ENCODE data around the gene ANKRD18A. TPM values are rescaled to one million over a fixed set of nuclear protein-coding genes. Genes with fewer than 3 reads are reported as not detected.

The ANKRD18A gene
- total and polyA plus RNA-seq, 9 of the 15 experiments (the other 6 are each of a cell fraction or from before 2014, with no cell fraction given): 1.9 TPM; not detected in 8

DNA sequence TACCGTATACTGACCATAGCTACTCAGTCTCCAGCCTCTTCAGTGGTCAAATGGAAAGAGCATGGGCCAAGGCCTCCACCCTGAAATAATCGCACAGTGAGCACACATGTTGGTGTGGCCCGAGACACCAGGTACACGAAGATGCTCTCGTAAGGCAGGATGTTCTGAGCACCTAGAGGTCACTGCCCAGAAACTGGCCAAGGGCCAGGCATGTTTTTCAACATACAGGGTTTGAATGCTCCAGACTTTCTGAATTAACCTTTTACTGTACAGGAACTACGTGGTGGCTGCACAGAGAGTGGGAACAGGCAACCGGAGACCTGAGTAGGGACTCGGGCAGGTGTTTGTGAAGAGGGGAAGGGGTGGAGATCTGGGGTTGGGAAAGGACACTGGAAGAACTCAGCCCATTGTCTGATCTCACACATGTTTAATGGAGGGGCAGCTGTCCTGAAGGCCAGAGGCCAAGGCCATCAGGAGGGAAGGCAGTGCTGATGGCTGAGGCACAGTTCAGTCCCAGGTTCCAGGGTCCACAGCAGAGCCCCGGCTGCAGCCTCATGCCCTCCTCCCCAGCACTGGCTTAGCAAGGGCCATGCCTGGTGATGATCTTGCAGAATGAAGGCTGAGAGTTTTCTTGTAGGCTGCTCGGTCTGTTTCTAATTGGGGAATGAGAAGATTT, 48.5 kb upstream of the ANKRD18A start:
- no peak overlapping the region for H3K4me3 ChIP-seq
- no TSS peak for BruUV-seq (replicated peaks)
- TF ChIP-seq NCOA6 (IDR thresholded peaks at IDR 0.05): no peak
- no peak for TF ChIP-seq MEF2A (IDR thresholded peaks at IDR 0.05; ENCODE audit: control insufficient read depth, low read depth, low read length)
- no peak for TF ChIP-seq RFX5 (IDR thresholded peaks at IDR 0.05; ENCODE audit: low read depth, low read length)
- TF ChIP-seq SIN3B (IDR thresholded peaks at IDR 0.05; ENCODE audit: low read depth): no peak
- TF ChIP-seq, protein P1, sequence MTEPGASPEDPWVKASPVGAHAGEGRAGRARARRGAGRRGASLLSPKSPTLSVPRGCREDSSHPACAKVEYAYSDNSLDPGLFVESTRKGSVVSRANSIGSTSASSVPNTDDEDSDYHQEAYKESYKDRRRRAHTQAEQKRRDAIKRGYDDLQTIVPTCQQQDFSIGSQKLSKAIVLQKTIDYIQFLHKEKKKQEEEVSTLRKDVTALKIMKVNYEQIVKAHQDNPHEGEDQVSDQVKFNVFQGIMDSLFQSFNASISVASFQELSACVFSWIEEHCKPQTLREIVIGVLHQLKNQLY (CRISPR knock-in tag; conservative IDR thresholded peaks at IDR 0.05): no peak
- TF ChIP-seq JUN (IDR thresholded peaks at IDR 0.05; ENCODE audit: borderline replicate concordance, low read depth, low read length): no peak
- TF ChIP-seq JUN (CRISPR knock-in tag; IDR thresholded peaks at IDR 0.05; ENCODE audit: borderline replicate concordance): no peak
- no peak for TF ChIP-seq ZNF121 (CRISPR knock-in tag; conservative IDR thresholded peaks at IDR 0.05)
- no peak for TF ChIP-seq GABPB1 (CRISPR knock-in tag; IDR thresholded peaks at IDR 0.05)
- in situ Hi-C loops (cut with MboI): no loop called here
- no peak for DNase-seq (ENCODE audit: extremely low read depth in 1 of 4, low spot score in 3 of 4)
- H3K4me1 ChIP-seq (replicated peaks in 1 of 2; ENCODE audit: control insufficient read depth in 2 of 2, insufficient read depth in 2 of 2, low read length in 2 of 2): peaks cover 0 to 4% of the 10 kb centered on the region in 2 experiments; a peak in 2 of 5 replicates
- H3K9me1 ChIP-seq (ENCODE audit: control insufficient read depth, insufficient read depth, low read length): no peaks in the 10 kb centered on the region
- CTCF ChIA-PET (ENCODE audit: low intra/inter-chr PET ratio): no interaction called here
- H3K9ac ChIP-seq (ENCODE audit: insufficient read depth in 1 of 2, low read depth in 2 of 2, low read length in 2 of 2): no peak overlapping the region
- H3K36me3 ChIP-seq (ENCODE audit: control insufficient read depth, insufficient read depth, low read length): no peaks in the 10 kb centered on the region
- no peak for FAIRE-seq
- no peaks in the 10 kb centered on the region for H3K9me3 ChIP-seq (replicated peaks; ENCODE audit: control insufficient read depth, insufficient read depth, low read depth, low read length)
- peaks cover 0 to 10% of the 10 kb centered on the region in 2 experiments; a peak in 2 of 5 replicates for H3K27me3 ChIP-seq (ENCODE audit: control insufficient read depth in 2 of 2, insufficient read depth in 2 of 2, low read length in 2 of 2)
- POLR2A ChIA-PET: no interaction called here
- H2AFZ ChIP-seq (ENCODE audit: low read depth, low read length): no peak overlapping the region
- H3K4me2 ChIP-seq (ENCODE audit: insufficient read depth, low read length): no peak overlapping the region
- H4K20me1 ChIP-seq (replicated peaks; ENCODE audit: control insufficient read depth, insufficient read depth, low read length): no peaks in the 10 kb centered on the region
- no peak overlapping the region for H3K27ac ChIP-seq (ENCODE audit: extremely low read depth, low read depth, low read length)
- under 1% methylated on average over 10 of the region's 10 CpGs for WGBS (ENCODE audit: insufficient coverage, low coverage, missing lambda C conversion rate)
- H3K79me2 ChIP-seq (ENCODE audit: control insufficient read depth, insufficient read depth, low read length): no peaks in the 10 kb centered on the region
- no peak for ATAC-seq
- intact Hi-C loops (cut with micrococcal nuclease): no loop called here

Measured in K562 (cell line).